COLO668 (cell line): ENCODE results near the gene SHC1.
"Not testable (repeated sequence)": the region's sequence is repeated elsewhere in the genome, so short reads cannot be mapped to it uniquely, and the experiment has no call there.

Source experiments
- DNase-seq: peaks from one replicate; lab custom pipeline; 2025; ENCODE audit not compliant: unreplicated experiment; lab: John Stamatoyannopoulos, UW

The SHC1 gene

GRCh38 chr1:154996966-154997701, 26.6 kb upstream of the SHC1 start:
- no peak for DNase-seq

- peak; percentile 20 for DNase-seq
These were observed 24.9 kb upstream of the SHC1 start for GRCh38 chr1:154995301-154995983.

- DNase-seq: no peak
These were observed 24.0 kb upstream of the SHC1 start for GRCh38 chr1:154994591-154994990.

- no peak for DNase-seq
These were observed 23.7 kb upstream of the SHC1 start for GRCh38 chr1:154994269-154994587.

GRCh38 chr1:154993572-154994268, 23.2 kb upstream of the SHC1 start, which contains the start of gene LENEP:
LENEP (plus strand) TSS chr1:154993586; CDS start chr1:154993608, 22 bp downstream.
- no peak for DNase-seq

- peak; percentile 35 for DNase-seq
These were observed 22.4 kb upstream of the SHC1 start for GRCh38 chr1:154992721-154993571.

- no peak for DNase-seq
These were observed 19.7 kb upstream of the SHC1 start for GRCh38 chr1:154990276-154990675.

GRCh38 chr1:154989195-154989860, 18.8 kb upstream of the SHC1 start:
- no peak for DNase-seq

GRCh38 chr1:154988058-154988954, 17.8 kb upstream of the SHC1 start:
- DNase-seq: no peak

- no peak for DNase-seq
These were observed 16.8 kb upstream of the SHC1 start for GRCh38 chr1:154987326-154987725.

- not testable (repeated sequence) for DNase-seq
These were observed 16.2 kb upstream of the SHC1 start for GRCh38 chr1:154986736-154987135.

- peak; percentile 28 for DNase-seq
These were observed 13.4 kb upstream of the SHC1 start for GRCh38 chr1:154983776-154984466.

GRCh38 chr1:154982897-154983648, 12.5 kb upstream of the SHC1 start, which contains the start of gene FLAD1:
FLAD1 (plus strand) TSS chr1:154983344; CDS start chr1:154983695, 351 bp downstream.
- peak; percentile 99 for DNase-seq

- no peak for DNase-seq
These were observed 11.8 kb upstream of the SHC1 start for GRCh38 chr1:154982341-154982740.

- no peak for DNase-seq
These were observed 7.8 kb upstream of the SHC1 start for GRCh38 chr1:154978360-154978759.

GRCh38 chr1:154977762-154978161, 7.2 kb upstream of the SHC1 start:
- not testable (repeated sequence) for DNase-seq

GRCh38 chr1:154975409-154976059, 5.0 kb upstream of the SHC1 start:
- DNase-seq: peak; percentile 37
